Omental fat pad (tissue), 4 donors: ENCODE measurements around the gene KCNK5. TPM values are rescaled to one million over a fixed set of nuclear protein-coding genes. Genes with fewer than 3 reads are reported as not detected.

ENCODE experiments used
- ATAC-seq: fragments of 150-250 bp; one replicate; pipeline ENCODE4 v1.9.1; 2016; ENCODE audit warnings: mild to moderate bottlenecking, moderate library complexity; ENCODE audit not compliant: low FRiP score
- DNase-seq: peaks from one replicate; pipeline ENCODE4 v3.0.0-alpha.2; 2019; ENCODE audit warnings: low spot score
- CTCF ChIP-seq, 3 donors: fragments of 450-650 bp; IDR thresholded peaks; one replicate each; pipeline ENCODE4 v1.5.1; 2016 to 2017; ENCODE audit warnings: antibody characterized with exemption in 3 of 3, mild to moderate bottlenecking in 3 of 3, moderate library complexity in 2 of 3
- total RNA-seq, 4 donors: library from RNA; depleted of rRNA; stranded (reverse); fragments of >200 nt; gene quantifications; one replicate each; pipeline ENCODE4 v1.1.0, GENCODE V29; 2016

KCNK5 gene
- total RNA-seq, 4 donors from 2014 or later, result 1.7 to 10.9 (median 4.1) TPM

DNA sequence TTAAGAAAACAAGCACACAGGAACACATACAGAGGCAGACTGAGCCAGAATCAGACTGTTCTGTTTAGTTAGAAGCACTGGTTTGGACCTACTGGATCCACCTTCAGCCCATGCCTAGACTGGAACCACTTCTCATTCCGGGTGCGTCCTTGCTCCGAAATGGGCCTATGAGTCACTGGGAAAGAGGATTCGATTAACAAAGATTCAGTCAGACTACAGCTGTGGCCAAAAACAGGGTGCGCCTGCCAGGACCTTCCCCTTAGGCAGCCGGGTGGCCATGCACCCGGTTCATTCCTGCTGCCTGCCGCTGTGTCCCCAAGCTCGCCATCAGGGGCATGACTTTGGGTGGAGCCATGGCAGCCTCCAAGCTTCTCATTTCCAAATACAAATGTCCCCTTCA, 14.5 kb upstream of the KCNK5 start:
- no peak for TF ChIP-seq CTCF (IDR thresholded peaks at IDR 0.05)
- no peak for DNase-seq
- no peak for ATAC-seq

DNA sequence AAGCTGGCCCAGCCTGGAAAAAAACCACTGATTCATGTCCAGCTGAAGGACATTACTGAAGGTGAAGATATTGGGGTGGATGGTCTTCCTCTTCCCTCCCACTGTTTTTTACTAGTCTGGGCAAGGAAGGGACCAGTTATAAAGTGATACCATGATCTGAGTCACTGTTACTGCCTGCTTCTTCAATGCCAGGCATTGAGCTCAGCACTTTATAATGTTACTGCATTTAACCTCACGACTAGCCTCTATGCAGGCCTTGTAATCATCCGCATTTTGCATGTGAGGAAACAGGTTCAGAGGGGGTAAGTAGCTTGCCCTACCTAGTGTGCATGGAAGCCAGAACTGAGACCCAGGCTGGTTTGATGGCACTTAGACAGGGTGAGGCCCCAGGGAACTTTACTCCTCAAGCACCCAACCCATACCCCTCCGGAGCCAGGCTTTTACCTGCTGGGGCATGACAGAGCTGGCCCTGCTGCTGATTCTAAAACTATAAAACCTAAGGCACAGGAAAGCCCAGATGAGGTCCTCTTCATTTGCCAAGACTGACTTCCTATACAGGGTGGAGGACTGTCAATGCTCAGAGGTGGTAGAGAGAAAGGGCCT, 11.0 kb upstream of the KCNK5 start:
- TF ChIP-seq CTCF (IDR thresholded peaks at IDR 0.05), result no peak

GRCh38 chr6:39239527-39240154, 10.4 kb upstream of the KCNK5 start:
- DNase-seq (no peak), ATAC-seq (no peak)
- TF ChIP-seq CTCF (IDR thresholded peaks at IDR 0.05), result no peak

More for the DNA sequence above, 11.0 kb upstream of the KCNK5 start:
- no peak for DNase-seq
- ATAC-seq, result no peak

DNA sequence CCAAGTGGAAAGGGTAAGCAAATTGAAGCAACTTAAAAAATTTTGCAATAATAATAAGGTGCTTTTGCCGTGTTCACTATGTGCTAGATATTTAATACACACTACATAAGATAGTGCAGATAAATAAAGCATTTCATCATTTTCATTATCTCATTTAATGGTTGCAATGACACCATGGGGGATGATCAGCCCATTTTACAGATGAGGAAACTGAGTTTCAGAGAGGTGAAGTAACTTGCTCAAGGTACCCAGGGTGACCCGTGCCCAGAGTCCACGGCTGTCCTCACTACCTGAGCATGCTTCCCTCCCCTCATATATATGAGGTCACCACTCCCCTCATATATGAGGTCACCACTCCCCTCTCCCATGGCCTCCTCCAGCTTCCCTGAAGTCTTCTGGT, 7.5 kb upstream of the KCNK5 start:
- no peak for ATAC-seq
- no peak for TF ChIP-seq CTCF (IDR thresholded peaks at IDR 0.05)
- DNase-seq, result no peak

- DNase-seq (no peak), ATAC-seq (no peak)
- TF ChIP-seq CTCF (IDR thresholded peaks at IDR 0.05), result no peak
Measured at GRCh38 chr6:39233333-39233732, 4.1 kb upstream of the KCNK5 start.

GRCh38 chr6:39231521-39232243, 2.4 kb upstream of the KCNK5 start:
- DNase-seq (no peak), ATAC-seq (no peak)
- TF ChIP-seq CTCF (IDR thresholded peaks at IDR 0.05), result no peak
